Vagina (tissue), 2 donors: Measurements from ENCODE around the gene FGF14.

ENCODE experiments used
- CTCF ChIP-seq, 3 experiments: fragments of 450-650 bp in 2 of 3; fragments of 200-600 bp in 1 of 3; sonication (generic) in 1 of 3; IDR thresholded peaks; one replicate each; pipeline ENCODE4 v1.5.1; 2017 to 2019; ENCODE audit warnings: antibody characterized with exemption in 3 of 3, mild to moderate bottlenecking in 2 of 3, moderate library complexity in 2 of 3
- POLR2A ChIP-seq, 2 donors: fragments of 450-650 bp; IDR thresholded peaks; one replicate each; pipeline ENCODE4 v1.6.1; 2017; ENCODE audit warnings: antibody characterized with exemption in 2 of 2, mild to moderate bottlenecking in 2 of 2, moderate library complexity in 2 of 2
- POLR2AphosphoS5 ChIP-seq, 2 donors: sonication (generic); formaldehyde crosslinking; IDR thresholded peaks; one replicate each; pipeline ENCODE4 v1.9.0; 2017; ENCODE audit warnings: antibody characterized with exemption in 2 of 2, mild to moderate bottlenecking in 2 of 2, low read depth in 1 of 2; ENCODE audit not compliant: insufficient read depth in 1 of 2

- no peak for TF ChIP-seq POLR2AphosphoS5 (IDR thresholded peaks at IDR 0.05; ENCODE audit: insufficient read depth in 1 of 2, low read depth in 1 of 2)
- no peak for TF ChIP-seq CTCF (IDR thresholded peaks at IDR 0.05)
- TF ChIP-seq POLR2A (IDR thresholded peaks at IDR 0.05) = no peak
These were observed 40.7 kb downstream of the FGF14 start for GRCh38 chr13:102361113-102361512.
